Measurements from ENCODE around the gene CX3CR1.

- TF ChIP-seq CTCF (IDR thresholded peaks at IDR 0.05) (no peak), POLR2A (IDR thresholded peaks at IDR 0.05) (no peak)
Observed at GRCh38 chr3:39292961-39293360, 13.1 kb upstream of the CX3CR1 start.
